Kasumi-1 (cell line): ENCODE measurements around the gene RNU6-9.

Experiments used
- DNase-seq, 2 experiments: peaks; one replicate each; lab custom pipeline; 2025; lab: John Stamatoyannopoulos, UW

Gene RNU6-9

DNA sequence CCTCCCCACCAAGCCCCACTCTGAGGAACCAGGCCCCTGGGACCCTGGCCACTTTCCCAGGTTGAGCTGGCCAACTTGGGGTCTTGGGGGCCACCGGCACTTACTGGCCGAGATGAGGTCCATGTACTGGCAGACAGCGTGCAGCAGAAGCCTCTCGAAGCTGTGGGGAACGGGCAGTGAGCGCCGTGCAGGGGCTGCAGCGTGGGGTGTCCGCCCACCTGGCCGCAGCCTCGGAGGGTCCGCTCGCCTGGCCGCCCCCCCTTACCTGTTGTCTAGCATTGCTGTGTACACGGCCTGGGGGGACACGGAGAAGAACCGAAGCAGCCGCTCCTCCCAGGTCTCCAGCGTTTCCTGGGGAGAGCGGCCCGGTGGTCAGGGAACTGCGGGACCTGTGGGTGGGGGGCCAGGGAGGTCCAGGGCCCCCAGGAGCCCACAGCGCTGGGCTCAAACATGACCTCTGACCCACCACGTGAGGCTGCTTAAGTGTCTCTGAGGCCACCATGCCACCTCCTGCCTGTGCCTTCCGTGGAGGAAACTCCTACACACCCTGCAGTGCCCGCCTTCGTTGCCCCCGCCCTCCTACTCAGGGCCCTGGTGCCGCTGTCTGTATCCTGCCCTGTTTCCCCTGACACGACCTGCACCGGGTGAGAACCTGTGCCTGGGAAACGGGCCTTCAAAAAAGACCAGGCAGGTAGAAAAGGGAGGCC, 6.2 kb downstream of the RNU6-9 start:
- DNase-seq = no peak

DNA sequence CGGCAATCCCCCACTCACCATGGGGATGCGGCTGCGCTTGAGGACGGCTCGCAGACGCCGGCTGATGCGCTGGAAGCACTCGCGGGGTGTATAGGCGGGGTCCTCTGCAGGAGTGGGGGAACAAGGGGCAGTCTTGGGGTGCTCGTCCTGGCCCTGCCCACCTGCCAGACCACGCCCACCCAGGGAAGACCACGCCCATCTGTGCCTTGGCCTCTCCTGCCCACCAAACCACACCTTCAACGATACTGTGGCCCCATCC, 6.7 kb downstream of the RNU6-9 start:
- no peak for DNase-seq

DNA sequence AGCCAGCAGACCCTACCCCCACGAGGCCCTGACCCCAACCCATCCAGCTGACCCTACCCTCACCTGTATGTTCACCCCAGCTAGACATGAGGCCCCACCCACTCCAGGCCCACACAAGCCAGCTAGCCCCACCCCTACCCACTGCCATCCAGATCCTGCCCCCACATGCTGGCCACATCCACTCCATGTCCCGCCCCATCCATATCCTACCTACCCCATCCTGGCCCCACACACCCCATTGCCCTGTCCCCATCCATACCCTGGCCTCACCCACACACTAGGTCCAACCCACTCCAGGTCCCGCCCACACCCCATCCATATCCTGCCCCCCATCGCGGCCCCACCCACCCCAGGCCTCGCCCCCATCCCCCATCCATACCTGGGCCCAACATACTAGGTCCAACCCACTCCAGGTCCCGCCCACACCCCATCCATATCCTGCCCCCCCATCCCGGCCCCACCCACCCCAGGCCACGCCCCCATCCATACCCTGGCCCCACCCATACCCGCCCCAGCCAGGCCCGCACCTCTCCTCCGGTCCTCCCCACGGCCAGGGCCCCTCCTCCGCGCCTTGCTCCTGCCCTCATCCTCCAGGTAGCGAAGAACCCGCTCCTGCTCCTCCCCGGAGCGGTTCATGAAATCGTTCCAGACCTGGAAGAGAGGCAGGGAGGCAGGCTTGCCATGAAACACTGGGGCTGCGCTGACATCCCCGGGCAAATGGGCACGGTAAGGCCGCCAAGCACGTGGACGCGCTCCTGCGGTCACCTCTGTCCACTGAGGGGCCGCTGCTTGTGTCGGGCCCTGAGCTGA, 7.2 kb downstream of the RNU6-9 start:
- DNase-seq = no peak

DNA sequence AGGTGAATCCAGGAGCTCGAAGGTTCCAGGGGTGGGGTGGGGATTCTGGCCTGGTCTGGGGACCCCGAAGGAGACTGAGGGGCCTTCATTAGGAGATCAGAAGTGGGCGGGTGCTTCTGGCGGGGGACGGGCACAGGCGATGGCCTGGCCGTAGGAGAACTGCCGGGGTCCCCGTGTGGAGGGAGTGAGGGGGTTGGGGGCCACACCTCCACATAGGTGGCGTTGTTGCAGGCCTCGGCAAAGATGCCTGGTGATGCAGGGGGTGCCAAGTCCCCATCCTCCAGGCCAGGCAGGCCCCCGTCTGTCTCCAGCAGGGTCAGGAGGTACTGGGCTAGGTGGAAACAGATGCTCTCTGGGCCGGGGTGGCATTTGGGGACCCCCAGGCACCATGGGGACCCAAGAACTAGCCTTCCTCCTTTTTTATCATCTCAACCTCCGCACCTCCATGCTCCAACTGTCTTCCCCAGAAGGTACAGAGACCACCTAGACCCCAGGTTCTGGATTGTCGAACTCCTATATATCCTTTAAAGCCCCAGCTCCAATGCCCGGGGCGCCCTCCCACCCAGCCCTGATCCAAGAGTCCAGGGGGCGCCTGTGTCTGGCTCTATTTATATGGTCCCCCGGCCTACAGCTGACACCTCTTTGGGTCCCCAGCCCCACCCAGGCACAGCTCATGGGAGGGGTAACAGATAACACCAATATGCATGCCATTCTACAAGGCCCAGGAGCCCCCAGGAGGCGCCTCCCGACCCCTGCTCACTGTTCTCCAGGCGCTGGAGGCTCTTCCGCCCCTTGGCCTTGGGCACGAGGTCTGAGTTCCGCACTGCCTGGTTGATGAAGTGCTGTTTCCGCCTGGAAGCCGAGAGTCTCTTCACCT, 8.2 kb downstream of the RNU6-9 start:
- DNase-seq = no peak

DNA sequence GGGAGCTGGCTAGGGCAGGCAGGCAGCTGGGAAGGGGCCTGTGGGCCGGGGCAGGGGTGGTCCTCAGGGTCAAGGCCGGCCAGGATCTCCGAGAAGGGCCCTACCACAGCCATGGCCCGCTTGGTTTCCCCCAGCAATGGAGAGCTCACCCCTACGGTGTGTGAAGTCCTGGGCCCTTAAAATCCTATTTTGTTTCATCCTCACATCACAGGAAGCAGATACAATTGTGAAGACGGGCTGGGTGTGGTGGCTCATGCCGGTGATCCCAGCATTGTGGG, 8.7 kb downstream of the RNU6-9 start:
- DNase-seq = no peak

DNA sequence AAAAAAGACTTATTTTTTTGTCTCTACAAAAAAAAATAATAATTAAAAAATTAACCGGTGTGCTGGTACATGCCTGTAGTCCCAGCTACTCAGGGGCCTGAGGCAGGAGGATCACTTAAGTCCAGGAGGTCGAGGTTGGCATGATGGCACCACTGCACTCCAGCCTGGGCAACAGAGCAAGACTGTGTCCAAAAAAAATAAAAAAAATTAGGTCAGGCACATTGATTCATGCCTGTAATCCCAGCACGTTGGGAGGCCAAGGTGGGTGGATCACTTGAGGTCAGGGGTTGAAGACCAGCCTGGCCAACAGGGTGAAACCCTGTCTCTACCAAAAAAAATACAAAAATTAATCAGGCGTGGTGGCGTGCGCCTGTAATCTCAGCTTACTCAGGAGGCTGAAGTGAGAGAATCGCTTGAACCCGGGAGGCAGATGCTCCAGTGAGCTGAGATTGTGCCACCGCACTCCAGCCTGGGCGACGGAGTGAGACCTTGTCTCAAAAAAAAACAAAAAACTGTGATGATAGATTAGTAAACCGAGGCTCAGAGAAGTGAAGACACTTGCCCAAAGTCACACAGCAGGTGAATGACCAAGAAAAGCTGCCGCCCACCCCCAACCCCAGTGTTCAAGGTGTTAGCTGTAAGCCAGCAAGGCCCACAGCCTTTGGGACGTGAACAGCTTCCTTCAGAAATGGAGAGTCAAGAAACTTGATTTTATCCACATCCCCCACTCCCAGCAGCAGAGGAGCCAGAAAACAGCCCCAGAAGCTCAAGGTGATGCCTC, 9.4 kb downstream of the RNU6-9 start:
- no peak for DNase-seq

DNA sequence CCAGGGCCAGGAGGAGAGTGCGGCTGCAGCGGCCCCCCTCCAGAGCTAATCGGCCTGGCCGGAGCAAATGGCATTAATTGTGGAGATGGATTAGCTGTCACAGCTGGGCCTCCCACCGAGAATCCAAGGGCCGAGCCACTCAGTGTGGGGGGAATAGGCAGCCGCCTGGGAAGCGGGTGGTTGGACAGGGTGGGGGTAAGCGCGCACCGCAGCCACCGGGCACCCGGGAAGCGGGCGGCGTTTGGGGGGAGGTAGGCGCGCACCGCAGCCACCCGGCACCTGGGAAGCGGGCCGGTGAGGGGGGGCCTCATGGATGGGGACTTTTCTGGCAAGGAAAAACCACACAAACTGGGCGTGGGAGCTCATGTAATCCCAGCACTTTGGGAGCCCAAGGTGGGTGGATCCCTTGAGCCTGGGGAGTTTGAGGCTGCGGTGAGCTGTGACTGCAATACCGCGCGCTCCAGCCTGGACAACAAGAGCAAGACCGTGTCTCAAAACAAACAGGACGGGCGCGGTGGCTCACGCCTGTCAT, 10.0 kb downstream of the RNU6-9 start:
- no peak for DNase-seq

DNA sequence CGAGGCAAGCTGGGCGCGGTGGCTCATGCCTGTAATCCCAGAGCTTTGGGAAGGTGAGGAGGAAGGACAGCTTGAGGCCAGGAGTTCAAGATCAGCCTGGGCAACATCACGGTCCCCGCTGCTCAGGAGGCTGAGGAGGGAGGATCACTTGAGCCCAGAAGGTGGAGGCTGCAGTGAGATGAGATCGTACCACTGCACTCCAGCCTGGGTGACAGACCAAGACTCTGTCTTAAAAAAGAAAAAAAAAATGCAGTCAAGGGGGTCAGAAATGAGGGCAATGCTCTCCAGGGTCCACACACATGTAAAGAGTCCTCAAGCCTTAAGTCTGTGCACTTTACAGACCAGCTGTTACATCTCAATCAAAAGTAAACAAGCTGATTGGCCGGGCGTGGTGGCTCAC, 11.3 kb downstream of the RNU6-9 start:
- no peak for DNase-seq

DNA sequence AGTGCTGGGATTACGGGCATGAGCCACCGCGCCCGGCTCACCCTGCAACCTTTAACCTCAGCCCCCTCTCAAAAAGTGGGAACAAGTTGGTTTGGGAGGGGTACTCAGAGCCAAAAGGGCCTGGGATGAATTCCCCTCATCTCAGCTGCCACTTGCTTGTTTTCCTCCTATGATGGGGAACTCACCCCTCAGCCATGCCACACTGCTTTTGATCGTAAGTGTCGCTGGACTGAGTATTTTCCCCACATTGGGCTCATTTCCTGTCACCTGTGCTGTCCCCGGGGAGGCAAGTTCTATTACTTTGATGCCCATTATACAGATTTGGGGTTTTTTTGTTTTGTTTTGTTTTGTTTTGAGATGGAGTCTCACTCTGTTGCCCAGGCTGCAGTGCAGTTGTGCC, 13.2 kb downstream of the RNU6-9 start:
- no peak for DNase-seq

DNA sequence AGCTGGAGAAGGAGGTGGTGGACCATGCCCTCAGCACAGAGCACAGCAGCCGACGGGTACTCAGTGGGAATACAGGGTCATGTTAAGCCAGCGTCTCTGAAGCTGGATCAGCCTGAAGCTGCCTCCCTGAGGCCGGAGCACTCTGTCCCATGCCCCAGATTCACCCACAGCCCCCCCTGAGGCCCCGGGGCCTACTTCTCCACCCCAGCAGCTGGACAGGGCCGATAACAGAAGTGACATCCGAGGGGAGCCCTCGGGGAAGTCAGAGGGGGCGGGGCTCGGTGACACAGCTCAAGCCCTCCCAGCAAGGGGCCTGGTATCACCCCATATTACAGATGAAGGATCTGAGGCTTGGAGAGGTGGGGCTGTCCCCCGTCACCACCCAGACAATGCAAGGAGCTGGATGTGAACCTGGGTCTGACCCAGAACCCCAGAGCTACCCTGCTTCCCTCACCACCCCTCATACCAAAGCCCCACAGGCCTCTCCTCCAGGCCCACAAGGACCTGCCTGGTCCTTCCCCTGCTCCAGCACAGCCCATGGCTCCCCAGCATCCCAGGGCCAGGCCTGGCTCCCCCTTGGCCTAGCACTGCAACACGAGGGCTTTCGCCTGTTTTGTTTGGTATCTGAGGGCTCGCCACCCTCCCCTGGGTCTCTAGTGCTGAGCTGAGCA, 14.0 kb downstream of the RNU6-9 start:
- no peak for DNase-seq

DNA sequence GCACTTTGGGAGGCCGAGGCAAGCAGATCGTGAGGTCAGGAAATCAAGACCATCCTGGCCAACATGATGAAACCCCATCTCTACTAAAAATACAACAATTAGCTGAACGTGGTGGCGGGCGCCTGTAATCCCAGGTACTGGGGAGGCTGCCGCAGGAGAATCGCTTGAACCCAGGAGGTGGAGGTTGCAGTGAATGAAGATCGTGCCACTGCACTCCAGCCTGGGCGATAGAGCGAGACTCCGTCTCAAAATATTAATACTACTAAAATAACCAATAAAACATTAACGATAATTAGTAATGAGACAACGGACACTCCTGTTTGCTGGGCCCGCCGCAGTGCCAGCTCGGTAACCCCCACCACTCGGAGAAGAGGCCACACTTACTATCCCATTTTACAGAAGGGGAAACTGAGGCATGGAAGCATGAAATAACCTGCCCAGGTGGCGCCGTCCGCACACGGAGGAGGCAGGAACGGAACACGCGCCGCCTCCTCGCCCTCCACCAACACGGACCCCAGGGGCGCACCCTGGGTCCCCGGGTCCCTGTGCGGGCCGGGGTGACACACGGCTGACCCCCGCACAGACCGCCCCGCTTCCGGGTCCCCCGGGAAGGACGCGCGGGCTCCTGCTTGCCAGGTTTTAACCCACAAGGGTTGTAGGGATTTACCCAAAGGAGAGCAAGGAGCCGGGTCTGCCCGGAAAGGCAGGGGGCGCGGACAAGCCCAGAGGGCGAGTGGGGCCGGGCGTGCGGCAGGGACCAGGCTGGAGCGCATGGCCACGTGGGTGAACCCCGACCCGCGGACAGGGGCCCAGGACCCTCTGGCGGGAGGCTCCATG, 18.1 kb downstream of the RNU6-9 start:
- no peak for DNase-seq

DNA sequence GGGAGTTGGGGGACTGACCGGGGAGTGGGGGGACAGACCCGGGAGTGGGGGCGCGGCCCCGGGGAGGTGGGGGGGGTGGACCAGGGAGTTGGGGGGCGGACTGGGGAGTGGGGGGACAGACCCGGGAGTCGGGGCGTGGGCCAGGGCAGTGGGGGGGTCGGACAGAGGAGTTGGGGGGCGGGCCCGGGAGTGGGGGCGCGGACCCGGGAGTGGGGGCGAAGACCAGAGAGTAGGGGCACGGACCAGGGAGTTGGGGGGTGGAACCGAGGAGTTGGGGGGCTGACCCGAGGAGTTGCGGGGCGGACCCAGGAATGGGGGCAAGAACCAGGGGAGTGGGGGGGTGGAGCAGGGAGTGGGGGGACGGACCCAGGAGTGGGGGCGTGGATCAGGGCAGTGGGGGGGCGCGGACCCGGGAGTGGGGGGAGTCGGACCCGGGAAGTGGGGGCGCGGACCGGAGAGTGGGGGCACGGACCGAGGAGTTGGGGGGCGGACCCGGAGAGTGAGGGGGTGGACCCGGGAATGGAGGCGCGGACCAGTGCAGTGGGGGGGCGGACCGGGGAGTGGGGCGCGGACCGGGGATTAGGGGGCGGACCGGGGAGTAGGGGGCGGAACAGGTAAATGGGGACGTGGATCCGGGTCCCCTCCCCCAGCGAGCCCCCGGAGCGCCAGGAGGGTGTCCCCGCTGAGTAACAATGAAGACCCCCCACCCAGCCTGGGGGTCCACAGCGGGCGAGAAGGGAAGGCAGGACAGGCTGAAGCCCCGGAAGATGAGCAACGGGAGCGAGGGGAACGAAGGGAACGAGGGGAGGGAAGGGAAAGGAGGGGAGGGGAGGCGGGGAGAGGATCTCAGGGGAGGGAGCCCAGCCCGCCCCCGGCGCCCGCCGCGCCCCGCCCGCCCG, 19.1 kb downstream of the RNU6-9 start:
- peak in 1 of 2 experiments; percentile 29 for DNase-seq

DNA sequence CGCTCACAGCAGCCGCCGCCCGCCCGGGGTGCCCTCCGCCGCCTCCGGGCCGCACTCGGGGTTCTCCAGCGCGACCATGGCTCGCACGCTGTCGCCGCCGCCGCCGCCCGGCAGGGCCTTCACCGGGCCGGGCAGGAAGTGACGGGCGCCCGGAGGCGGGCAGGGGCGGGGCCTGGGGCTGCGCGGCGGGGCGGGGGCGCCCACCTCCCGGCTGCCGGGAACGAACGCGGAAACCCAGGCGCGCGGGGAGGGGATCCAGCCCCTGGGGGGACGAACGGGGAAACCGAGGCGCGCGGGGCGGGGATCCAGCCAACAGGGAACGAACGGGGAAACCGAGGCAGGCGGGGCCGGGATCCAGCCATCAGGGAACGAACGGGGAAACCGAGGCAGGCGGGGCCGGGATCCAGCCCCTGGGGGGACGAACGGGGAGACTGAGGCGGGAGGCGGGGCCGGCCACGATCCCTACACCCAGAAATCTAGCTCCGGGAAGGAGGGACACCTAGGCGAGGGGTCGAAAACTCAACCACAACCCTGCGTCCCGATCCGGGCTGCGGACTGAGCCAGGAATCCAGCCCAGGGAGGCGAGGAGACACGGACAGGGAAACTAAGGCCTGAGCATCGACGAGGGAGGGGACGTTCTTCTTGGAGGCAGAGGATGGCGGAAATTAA, 19.9 kb downstream of the RNU6-9 start, which contains the start of gene R3HDM4:
Gene R3HDM4, minus strand, starts transcription at position 140 of the 669 bp plus-strand sequence. Its CDS starts 62 bp downstream, at position 78.
- DNase-seq = peak; percentile 28 to 44

DNA sequence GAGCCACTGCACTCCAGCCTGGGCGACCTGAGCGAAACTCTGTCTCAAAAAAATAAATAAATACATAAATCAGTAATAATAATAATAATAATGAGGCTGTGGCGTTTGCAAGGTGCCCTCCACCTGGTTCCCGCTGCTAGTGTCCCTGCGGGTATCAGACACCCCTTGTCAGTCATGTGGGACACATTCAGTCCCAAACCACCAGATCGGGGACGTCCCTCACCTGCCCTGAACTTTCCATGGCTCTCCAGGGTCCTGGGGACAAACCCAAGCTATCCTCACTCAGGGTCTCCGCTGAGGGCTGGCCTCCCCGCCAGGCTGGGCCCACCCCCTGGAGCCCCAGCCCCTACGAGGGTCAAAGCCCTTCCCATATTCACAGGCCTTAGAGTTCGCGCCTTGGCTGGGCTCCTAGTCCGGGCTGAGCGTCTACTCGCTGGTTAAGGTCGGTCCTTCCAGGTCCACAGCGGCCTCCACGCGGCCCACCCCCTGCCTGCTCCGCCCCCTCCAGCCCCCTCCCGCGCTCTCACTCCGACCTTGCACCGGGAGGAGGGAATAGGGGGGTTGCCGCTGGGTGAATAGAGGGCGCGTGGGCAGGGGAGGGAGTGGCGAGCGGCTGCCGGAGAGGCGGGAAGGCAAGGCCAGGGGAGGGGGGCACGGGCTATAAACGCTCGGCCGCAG, 23.5 kb downstream of the RNU6-9 start:
- DNase-seq = no peak

DNA sequence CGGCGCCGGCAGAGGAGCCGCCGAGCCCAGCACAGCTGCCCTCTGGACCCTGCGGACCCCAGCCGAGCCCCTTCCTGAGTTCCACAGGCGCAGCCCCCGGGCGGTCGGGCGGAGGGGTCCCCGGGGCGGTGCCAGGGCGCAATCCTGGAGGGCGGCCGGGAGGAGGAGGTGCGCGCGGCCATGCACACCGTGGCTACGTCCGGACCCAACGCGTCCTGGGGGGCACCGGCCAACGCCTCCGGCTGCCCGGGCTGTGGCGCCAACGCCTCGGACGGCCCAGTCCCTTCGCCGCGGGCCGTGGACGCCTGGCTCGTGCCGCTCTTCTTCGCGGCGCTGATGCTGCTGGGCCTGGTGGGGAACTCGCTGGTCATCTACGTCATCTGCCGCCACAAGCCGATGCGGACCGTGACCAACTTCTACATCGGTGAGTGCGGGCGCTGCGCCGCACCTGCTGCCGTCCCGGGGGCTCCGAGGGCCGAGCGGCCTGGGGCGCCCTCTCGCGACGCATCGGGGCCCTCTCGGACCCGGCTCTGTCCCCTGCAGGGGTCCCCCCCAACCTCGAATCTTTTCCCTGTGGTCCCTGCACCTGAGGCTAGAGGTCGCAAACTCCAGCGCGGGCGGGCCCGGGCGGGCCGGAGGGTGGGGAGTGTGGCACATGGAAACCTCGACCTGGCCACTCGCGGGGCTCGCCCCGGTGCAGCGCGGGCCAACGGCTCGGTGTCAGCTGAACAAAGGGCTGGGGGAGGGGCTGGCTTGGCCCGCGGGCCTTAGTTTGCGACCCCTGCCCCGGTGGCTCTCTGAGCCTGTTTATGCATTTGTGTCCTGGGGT, 24.3 kb downstream of the RNU6-9 start, which contains the start of gene KISS1R:
Gene KISS1R, plus strand, starts transcription at position 11 of the 829 bp plus-strand sequence. Its CDS starts 170 bp downstream, at position 181.
- DNase-seq = no peak

DNA sequence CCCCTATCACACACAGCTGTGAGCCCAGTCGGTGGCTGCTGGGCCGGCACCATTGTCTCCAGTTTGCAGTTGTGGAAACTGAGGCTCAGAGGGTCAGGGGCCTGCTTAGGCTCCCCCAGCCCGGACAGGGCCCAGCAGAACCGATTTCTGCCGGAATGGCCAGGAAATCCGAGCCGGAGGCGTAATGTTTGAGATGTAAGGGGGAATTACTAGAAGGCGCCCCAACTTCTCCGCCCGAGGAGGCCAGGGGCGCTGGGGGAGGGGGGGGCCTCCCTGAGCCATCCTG, 24.8 kb downstream of the RNU6-9 start:
- DNase-seq = no peak

DNA sequence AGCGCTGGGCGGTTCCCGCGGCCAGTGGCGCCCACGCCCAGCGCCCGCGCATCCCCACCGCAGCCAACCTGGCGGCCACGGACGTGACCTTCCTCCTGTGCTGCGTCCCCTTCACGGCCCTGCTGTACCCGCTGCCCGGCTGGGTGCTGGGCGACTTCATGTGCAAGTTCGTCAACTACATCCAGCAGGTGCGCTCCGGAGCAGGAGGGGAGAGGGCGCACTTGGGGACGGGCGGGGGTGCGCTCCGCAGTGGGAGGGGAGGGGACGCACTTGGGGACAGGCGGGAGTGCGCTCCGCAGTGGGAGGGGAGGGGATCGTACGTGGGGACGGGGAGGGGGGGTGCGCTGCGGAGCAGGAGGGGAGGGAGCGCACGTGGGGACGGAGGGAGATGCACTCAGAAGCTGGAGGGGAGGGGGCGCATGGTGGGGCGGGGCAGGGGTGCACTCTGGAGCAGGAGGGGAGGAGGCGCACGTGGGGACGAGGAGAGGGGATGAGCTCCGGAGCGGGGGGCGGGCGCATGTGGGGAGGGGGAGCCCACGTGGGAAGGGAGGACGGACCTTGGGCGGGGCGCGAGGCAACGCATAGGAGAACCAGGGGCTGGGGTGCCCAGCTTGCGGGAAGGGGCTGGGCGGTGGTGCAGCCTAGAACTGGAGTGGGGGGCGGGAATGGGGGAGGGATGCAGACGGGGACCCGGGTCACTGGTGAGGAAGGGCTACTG, 25.4 kb downstream of the RNU6-9 start:
- no peak for DNase-seq
